ENCODE data around the gene PRICKLE4. TPM values are rescaled to one million over a fixed set of nuclear protein-coding genes. Genes with fewer than 3 reads are reported as not detected.

PRICKLE4 gene
- total and polyA plus RNA-seq, 2 of the 13 experiments (the other 11 are each of a cell fraction or from before 2014, with no cell fraction given) = 0.92 to 1.2 TPM

DNA sequence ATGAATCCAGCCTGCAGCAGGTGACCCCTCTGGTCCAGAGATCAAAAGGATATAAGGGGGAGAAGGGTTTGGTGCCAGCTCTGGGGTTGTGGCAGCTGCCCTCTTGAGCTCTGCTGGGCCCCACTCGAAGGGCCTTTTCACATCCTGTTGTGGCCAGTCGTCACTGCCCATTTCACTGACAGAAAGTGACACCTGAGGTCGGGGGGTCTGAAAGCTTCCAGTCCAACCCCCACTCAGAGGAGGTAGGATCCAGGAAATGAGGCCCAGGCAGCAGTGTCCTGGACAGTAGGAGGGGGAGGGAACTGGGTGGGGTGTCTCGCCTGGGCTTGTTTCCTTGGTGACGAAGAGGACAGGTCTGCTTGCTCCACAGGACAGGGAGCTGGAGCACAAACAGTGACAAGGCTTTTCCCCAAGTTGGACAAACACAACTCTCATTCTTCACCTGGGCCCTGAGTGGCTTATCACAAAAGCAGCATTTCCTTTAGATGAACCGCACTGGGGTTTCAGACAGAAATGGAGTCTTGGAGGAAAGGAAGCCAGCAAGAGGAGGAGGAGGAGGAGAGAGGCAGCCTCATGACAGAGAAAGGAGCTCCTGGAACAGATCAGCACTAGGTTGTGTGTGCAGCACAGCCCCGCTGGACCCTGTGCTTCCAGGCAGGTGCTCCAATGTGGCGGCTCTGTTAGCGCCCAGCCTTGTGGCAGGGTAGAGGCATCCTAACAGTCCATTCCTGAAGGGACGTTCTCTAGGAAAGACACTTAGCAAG lies 11.9 kb upstream of the PRICKLE4 start (continued):
- no peak for TF ChIP-seq ZNF816 (CRISPR knock-in tag; IDR thresholded peaks at IDR 0.05; ENCODE audit: borderline replicate concordance)
- TF ChIP-seq ZNF12 (CRISPR knock-in tag; IDR thresholded peaks at IDR 0.05) = no peak
- TF ChIP-seq PCBP2 (optimal IDR thresholded peaks at IDR 0.05; ENCODE audit: low read depth, low read length, poor library complexity, severe bottlenecking) = no peak
- TF ChIP-seq ZNF614 (CRISPR knock-in tag; IDR thresholded peaks at IDR 0.05; ENCODE audit: borderline replicate concordance) = no peak
- TF ChIP-seq, protein P1, sequence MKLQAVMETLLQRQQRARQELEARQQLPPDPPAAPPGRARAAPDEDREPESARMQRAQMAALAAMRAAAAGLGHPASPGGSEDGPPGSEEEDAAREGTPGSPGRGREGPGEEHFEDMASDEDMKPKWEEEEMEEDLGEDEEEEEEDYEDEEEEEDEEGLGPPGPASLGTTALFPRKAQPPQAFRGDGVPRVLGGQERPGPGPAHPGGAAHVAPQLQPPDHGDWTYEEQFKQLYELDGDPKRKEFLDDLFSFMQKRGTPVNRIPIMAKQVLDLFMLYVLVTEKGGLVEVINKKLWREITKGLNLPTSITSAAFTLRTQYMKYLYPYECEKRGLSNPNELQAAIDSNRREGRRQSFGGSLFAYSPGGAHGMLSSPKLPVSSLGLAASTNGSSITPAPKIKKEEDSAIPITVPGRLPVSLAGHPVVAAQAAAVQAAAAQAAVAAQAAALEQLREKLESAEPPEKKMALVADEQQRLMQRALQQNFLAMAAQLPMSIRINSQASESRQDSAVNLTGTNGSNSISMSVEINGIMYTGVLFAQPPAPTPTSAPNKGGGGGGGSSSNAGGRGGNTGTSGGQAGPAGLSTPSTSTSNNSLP (IDR thresholded peaks at IDR 0.05; ENCODE audit: low read depth, low read length) = no peak
- TF ChIP-seq ZNF224 (CRISPR knock-in tag; IDR thresholded peaks at IDR 0.05) = no peak
- TF ChIP-seq ZNF572 (CRISPR knock-in tag; IDR thresholded peaks at IDR 0.05) = no peak
- TF ChIP-seq, protein P2, sequence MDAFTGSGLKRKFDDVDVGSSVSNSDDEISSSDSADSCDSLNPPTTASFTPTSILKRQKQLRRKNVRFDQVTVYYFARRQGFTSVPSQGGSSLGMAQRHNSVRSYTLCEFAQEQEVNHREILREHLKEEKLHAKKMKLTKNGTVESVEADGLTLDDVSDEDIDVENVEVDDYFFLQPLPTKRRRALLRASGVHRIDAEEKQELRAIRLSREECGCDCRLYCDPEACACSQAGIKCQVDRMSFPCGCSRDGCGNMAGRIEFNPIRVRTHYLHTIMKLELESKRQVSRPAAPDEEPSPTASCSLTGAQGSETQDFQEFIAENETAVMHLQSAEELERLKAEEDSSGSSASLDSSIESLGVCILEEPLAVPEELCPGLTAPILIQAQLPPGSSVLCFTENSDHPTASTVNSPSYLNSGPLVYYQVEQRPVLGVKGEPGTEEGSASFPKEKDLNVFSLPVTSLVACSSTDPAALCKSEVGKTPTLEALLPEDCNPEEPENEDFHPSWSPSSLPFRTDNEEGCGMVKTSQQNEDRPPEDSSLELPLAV (CRISPR knock-in tag; conservative IDR thresholded peaks at IDR 0.05; ENCODE audit: low read depth) = no peak
- TF ChIP-seq SUZ12 (IDR thresholded peaks at IDR 0.05; ENCODE audit: low read depth, low read length) = no peak
- TF ChIP-seq, protein P3, sequence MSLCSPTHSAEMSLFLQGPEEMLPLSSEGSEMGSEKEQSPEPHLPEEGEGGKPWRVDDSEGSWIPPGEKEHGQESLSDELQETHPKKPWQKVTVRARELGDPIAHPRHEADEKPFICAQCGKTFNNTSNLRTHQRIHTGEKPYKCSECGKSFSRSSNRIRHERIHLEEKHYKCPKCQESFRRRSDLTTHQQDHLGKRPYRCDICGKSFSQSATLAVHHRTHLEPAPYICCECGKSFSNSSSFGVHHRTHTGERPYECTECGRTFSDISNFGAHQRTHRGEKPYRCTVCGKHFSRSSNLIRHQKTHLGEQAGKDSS (CRISPR knock-in tag; IDR thresholded peaks at IDR 0.05; ENCODE audit: borderline replicate concordance, low read depth) = no peak
- TF ChIP-seq ZNF569 (CRISPR knock-in tag; IDR thresholded peaks at IDR 0.05; ENCODE audit: borderline replicate concordance) = no peak
- no peak for TF ChIP-seq ZNF274 (CRISPR knock-in tag; IDR thresholded peaks at IDR 0.05)
- no peak for TF ChIP-seq AKAP8 (CRISPR knock-in tag; IDR thresholded peaks at IDR 0.05)
- TF ChIP-seq, protein P4, sequence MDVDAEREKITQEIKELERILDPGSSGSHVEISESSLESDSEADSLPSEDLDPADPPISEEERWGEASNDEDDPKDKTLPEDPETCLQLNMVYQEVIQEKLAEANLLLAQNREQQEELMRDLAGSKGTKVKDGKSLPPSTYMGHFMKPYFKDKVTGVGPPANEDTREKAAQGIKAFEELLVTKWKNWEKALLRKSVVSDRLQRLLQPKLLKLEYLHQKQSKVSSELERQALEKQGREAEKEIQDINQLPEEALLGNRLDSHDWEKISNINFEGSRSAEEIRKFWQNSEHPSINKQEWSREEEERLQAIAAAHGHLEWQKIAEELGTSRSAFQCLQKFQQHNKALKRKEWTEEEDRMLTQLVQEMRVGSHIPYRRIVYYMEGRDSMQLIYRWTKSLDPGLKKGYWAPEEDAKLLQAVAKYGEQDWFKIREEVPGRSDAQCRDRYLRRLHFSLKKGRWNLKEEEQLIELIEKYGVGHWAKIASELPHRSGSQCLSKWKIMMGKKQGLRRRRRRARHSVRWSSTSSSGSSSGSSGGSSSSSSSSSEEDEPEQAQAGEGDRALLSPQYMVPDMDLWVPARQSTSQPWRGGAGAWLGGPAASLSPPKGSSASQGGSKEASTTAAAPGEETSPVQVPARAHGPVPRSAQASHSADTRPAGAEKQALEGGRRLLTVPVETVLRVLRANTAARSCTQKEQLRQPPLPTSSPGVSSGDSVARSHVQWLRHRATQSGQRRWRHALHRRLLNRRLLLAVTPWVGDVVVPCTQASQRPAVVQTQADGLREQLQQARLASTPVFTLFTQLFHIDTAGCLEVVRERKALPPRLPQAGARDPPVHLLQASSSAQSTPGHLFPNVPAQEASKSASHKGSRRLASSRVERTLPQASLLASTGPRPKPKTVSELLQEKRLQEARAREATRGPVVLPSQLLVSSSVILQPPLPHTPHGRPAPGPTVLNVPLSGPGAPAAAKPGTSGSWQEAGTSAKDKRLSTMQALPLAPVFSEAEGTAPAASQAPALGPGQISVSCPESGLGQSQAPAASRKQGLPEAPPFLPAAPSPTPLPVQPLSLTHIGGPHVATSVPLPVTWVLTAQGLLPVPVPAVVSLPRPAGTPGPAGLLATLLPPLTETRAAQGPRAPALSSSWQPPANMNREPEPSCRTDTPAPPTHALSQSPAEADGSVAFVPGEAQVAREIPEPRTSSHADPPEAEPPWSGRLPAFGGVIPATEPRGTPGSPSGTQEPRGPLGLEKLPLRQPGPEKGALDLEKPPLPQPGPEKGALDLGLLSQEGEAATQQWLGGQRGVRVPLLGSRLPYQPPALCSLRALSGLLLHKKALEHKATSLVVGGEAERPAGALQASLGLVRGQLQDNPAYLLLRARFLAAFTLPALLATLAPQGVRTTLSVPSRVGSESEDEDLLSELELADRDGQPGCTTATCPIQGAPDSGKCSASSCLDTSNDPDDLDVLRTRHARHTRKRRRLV (CRISPR knock-in tag; IDR thresholded peaks at IDR 0.05) = no peak
- peak; percentile 56 for TF ChIP-seq U2AF1 (optimal IDR thresholded peaks at IDR 0.05; ENCODE audit: low read depth, low read length)
- no peak for TF ChIP-seq ZNF234 (CRISPR knock-in tag; conservative IDR thresholded peaks at IDR 0.05)
- no peak for TF ChIP-seq PHF20 (CRISPR knock-in tag; IDR thresholded peaks at IDR 0.05)
- no peak for TF ChIP-seq ZNF329 (CRISPR knock-in tag; IDR thresholded peaks at IDR 0.05; ENCODE audit: low read depth)
- no peak for TF ChIP-seq ZNF747 (CRISPR knock-in tag; IDR thresholded peaks at IDR 0.05; ENCODE audit: borderline replicate concordance)
- TF ChIP-seq BRD4 (CRISPR knock-in tag; IDR thresholded peaks at IDR 0.05) = peak; percentile 48; the same call in 1 of the 2 replicates

Measured in HepG2 (cell line).